ENCODE results near the gene RAVER1.
"Not testable (repeated sequence)": the region's sequence is repeated elsewhere in the genome, so short reads cannot be mapped to it uniquely, and the experiment has no call there.

Gene RAVER1

GRCh38 chr19:10339977-10340376 lies 6.6 kb upstream of the RAVER1 start:
- DNase-seq, result peak in 1 of 2 donors; percentile 19

- peak; percentile 64 to 68 for DNase-seq
Measured at GRCh38 chr19:10339380-10339960, 6.1 kb upstream of the RAVER1 start, which contains the start of gene ICAM3. ICAM3 (minus strand) TSS chr19:10339624; CDS start chr19:10339614, 10 bp downstream.

GRCh38 chr19:10338940-10339339 lies 5.6 kb upstream of the RAVER1 start:
- DNase-seq, result peak in 1 of 2 donors; percentile 7

- not testable (repeated sequence) for DNase-seq
Measured at GRCh38 chr19:10336725-10337124, 3.4 kb upstream of the RAVER1 start.

- no peak for DNase-seq
Measured at GRCh38 chr19:10335352-10335985, 2.1 kb upstream of the RAVER1 start.

GRCh38 chr19:10334588-10335351 lies 1.4 kb upstream of the RAVER1 start:
- peak; percentile 41 to 42 for DNase-seq

- DNase-seq, result no peak
Measured at GRCh38 chr19:10333758-10334587, 644 bp upstream of the RAVER1 start.

- DNase-seq, result no peak
Measured at GRCh38 chr19:10332158-10332964, 968 bp downstream of the RAVER1 start.

GRCh38 chr19:10329555-10329954 lies 3.8 kb downstream of the RAVER1 start:
- no peak for DNase-seq

- DNase-seq, result no peak
Measured at GRCh38 chr19:10328558-10329429, 4.5 kb downstream of the RAVER1 start.

- no peak for DNase-seq
Measured at GRCh38 chr19:10327793-10328192, 5.5 kb downstream of the RAVER1 start.

- no peak for DNase-seq
Measured at GRCh38 chr19:10325732-10326131, 7.6 kb downstream of the RAVER1 start.

GRCh38 chr19:10321874-10322835 lies 11.2 kb downstream of the RAVER1 start:
- DNase-seq, result no peak

- DNase-seq, result no peak
Measured at GRCh38 chr19:10321417-10321797, 11.9 kb downstream of the RAVER1 start.

GRCh38 chr19:10320602-10321416 lies 12.5 kb downstream of the RAVER1 start:
- DNase-seq, result no peak

- no peak for DNase-seq
Measured at GRCh38 chr19:10318807-10319682, 14.3 kb downstream of the RAVER1 start.

GRCh38 chr19:10317857-10318462 lies 15.4 kb downstream of the RAVER1 start:
- no peak for DNase-seq

Data from CD4-positive, alpha-beta T cell treated with Interferon alpha-2 for 1 hour (primary cell).